A549 (cell line): ENCODE data around the gene TTC4. TPM values are rescaled to one million over a fixed set of nuclear protein-coding genes. Genes with fewer than 3 reads are reported as not detected.

ENCODE experiments used
- ATAC-seq, 2 experiments: fragments of 200-7000 bp in 1 of 2; fragments of >200 bp in 1 of 2; cut with Nextera tagmentation in 1 of 2; cut with Tn5 transposase in 1 of 2; 3 replicates each; pipeline versions ENCODE4 v1.8.0 to v1.9.1; 2018 to 2020; ENCODE audit warnings: mild to moderate bottlenecking in 1 of 2, moderate library complexity in 1 of 2
- CTCF ChIA-PET: fragments of 300-600 bp; sonication (Branson Sonifier 250); formaldehyde crosslinking; extraction: SDS; loops from one replicate; lab custom pipeline; 2021; ENCODE audit warnings: antibody characterized with exemption, inconsistent platforms; lab: Yijun Ruan, JAX
- POLR2A ChIA-PET: fragments of 350-600 bp; formaldehyde crosslinking; extraction: SDS; loops from one replicate; lab custom pipeline; 2021; ENCODE audit warnings: antibody characterized with exemption, inconsistent platforms; lab: Yijun Ruan, JAX
- DNase-seq, 2 experiments: peaks; one replicate each; pipeline versions ENCODE4 v3.0.0 to v3.0.0-alpha.2; 2011 to 2016; ENCODE audit warnings: low read depth in 1 of 2, low spot score in 1 of 2
- FAIRE-seq: peaks from 2 replicates; lab custom pipeline; 2011; peaks lifted over from hg19 to GRCh38; lab: Jason Lieb, UNC
- H3K27ac ChIP-seq, 2 experiments: fragments of >200 bp; sonication (Bioruptor Twin); formaldehyde crosslinking; 3 replicates each; pipeline ENCODE4 v1.5.1; 2016 to 2017
- H3K4me1 ChIP-seq: fragments of >200 bp; sonication (Bioruptor Twin); formaldehyde crosslinking; 3 replicates; pipeline ENCODE4 v1.6.1; 2016
- H3K4me2 ChIP-seq: fragments of >200 bp; sonication (Bioruptor Twin); formaldehyde crosslinking; 3 replicates; pipeline ENCODE4 v1.6.1; 2016
- H3K4me3 ChIP-seq: fragments of >200 bp; sonication (Bioruptor Twin); formaldehyde crosslinking; 3 replicates; pipeline ENCODE4 v1.5.1; 2016
- H3K9me3 ChIP-seq: fragments of >200 bp; sonication (Bioruptor Twin); formaldehyde crosslinking; 3 replicates; pipeline ENCODE4 v1.6.1; 2016
- BCL3 ChIP-seq: fragments of >200 bp; sonication (Bioruptor Twin); formaldehyde crosslinking; IDR thresholded peaks from 3 replicates; pipeline ENCODE4 v1.6.1; 2016
- CBX2 ChIP-seq: fragments of 200-600 bp; sonication (generic); IDR thresholded peaks from 2 replicates; pipeline ENCODE4 v1.6.1; 2016; ENCODE audit warnings: low read depth, mild to moderate bottlenecking, borderline replicate concordance
- CHD2 ChIP-seq: fragments of 150-350 bp; IDR thresholded peaks from 2 replicates; pipeline ENCODE4 v1.6.1; 2014; ENCODE audit warnings: low read length; ENCODE audit not compliant: partially characterized antibody
- CHD4 ChIP-seq: fragments of 200-600 bp; sonication (generic); IDR thresholded peaks from 2 replicates; pipeline ENCODE4 v1.6.1; 2016; ENCODE audit warnings: antibody characterized with exemption, mild to moderate bottlenecking, borderline replicate concordance
- CTCF ChIP-seq: fragments of >200 bp; sonication (Bioruptor Twin); formaldehyde crosslinking; IDR thresholded peaks from 3 replicates; pipeline ENCODE4 v1.5.1; 2016
- ESRRA ChIP-seq: fragments of 150-350 bp; IDR thresholded peaks from 2 replicates; pipeline ENCODE4 v1.6.1; 2014; ENCODE audit warnings: mild to moderate bottlenecking, low read length, borderline replicate concordance
- FOSB ChIP-seq: fragments of 250-450 bp; sonication (Bioruptor Pico); IDR thresholded peaks from 2 replicates; pipeline ENCODE4 v1.5.0; 2020; ENCODE audit warnings: mild to moderate bottlenecking, moderate library complexity
- HES2 ChIP-seq: fragments of >200 bp; sonication (Bioruptor Twin); formaldehyde crosslinking; IDR thresholded peaks from 2 replicates; pipeline ENCODE4 v1.6.1; 2016
- JUN ChIP-seq, 2 experiments: fragments of >200 bp; sonication (Bioruptor Twin); formaldehyde crosslinking; IDR thresholded peaks; 2 replicates in 1 of 2; 3 replicates in 1 of 2; pipeline ENCODE4 v1.6.1; 2016 to 2017
- JUNB ChIP-seq: fragments of >200 bp; sonication (Bioruptor Twin); formaldehyde crosslinking; IDR thresholded peaks from 2 replicates; pipeline ENCODE4 v1.6.1; 2016
- KDM1A ChIP-seq: fragments of 200-600 bp; sonication (generic); IDR thresholded peaks from 2 replicates; pipeline ENCODE4 v1.6.1; 2016; ENCODE audit warnings: low read depth, mild to moderate bottlenecking
- KDM5A ChIP-seq: fragments of 200-600 bp; sonication (generic); IDR thresholded peaks from 2 replicates; pipeline ENCODE4 v1.6.1; 2016; ENCODE audit warnings: antibody characterized with exemption, mild to moderate bottlenecking
- MAFK ChIP-seq: fragments of 450-650 bp; IDR thresholded peaks from 2 replicates; pipeline ENCODE4 v1.6.1; 2014; ENCODE audit not compliant: partially characterized antibody
- NFE2L2 ChIP-seq: fragments of 150-350 bp; conservative IDR thresholded peaks from 2 replicates; pipeline ENCODE4 v1.6.1; 2014; ENCODE audit warnings: low read length
- NPAS2 ChIP-seq: fragments of 250-450 bp; sonication (Bioruptor Pico); IDR thresholded peaks from 2 replicates; pipeline ENCODE4 v1.8.0; 2022; ENCODE audit warnings: mild to moderate bottlenecking, moderate library complexity, borderline replicate concordance
- PBX3 ChIP-seq: IDR thresholded peaks from 2 replicates; pipeline ENCODE4 v1.6.1; 2012
- PHF8 ChIP-seq: fragments of 200-600 bp; sonication (generic); IDR thresholded peaks from 2 replicates; pipeline ENCODE4 v1.6.1; 2016; ENCODE audit warnings: low read depth, mild to moderate bottlenecking, antibody characterized with exemption, moderate library complexity, borderline replicate concordance
- RAD21 ChIP-seq, 2 experiments: fragments of >200 bp in 1 of 2; sonication (Bioruptor Twin) in 1 of 2; formaldehyde crosslinking in 1 of 2; IDR thresholded peaks in 1 of 2; conservative IDR thresholded peaks in 1 of 2; 2 replicates in 1 of 2; 3 replicates in 1 of 2; pipeline ENCODE4 v1.6.1; 2012 to 2018; ENCODE audit warnings: inconsistent platforms in 1 of 2
- RARB ChIP-seq: fragments of 250-450 bp; sonication (Bioruptor Pico); IDR thresholded peaks from 2 replicates; pipeline ENCODE4 v1.8.0; 2021; ENCODE audit warnings: mild to moderate bottlenecking, moderate library complexity
- REST ChIP-seq: fragments of 200-600 bp; sonication (generic); IDR thresholded peaks from 2 replicates; pipeline ENCODE4 v1.6.1; 2016; ENCODE audit warnings: antibody characterized with exemption, mild to moderate bottlenecking, moderate library complexity
- RFX5 ChIP-seq: fragments of 450-650 bp; IDR thresholded peaks from 2 replicates; pipeline ENCODE4 v1.7.1; 2014; ENCODE audit warnings: antibody characterized with exemption, mild to moderate bottlenecking, moderate library complexity
- RNF2 ChIP-seq: fragments of 200-600 bp; sonication (generic); IDR thresholded peaks from 2 replicates; pipeline ENCODE4 v1.6.1; 2016; ENCODE audit warnings: low read depth, mild to moderate bottlenecking, antibody characterized with exemption, moderate library complexity, borderline replicate concordance
- SMC3 ChIP-seq: fragments of >200 bp; sonication (Bioruptor Twin); formaldehyde crosslinking; IDR thresholded peaks from 3 replicates; pipeline ENCODE4 v1.6.1; 2018; ENCODE audit warnings: inconsistent platforms
- ZC3H11A ChIP-seq: fragments of 450-650 bp; IDR thresholded peaks from 2 replicates; pipeline ENCODE4 v1.6.1; 2014; ENCODE audit warnings: antibody characterized with exemption, mild to moderate bottlenecking
- ZSCAN20 ChIP-seq: fragments of 250-450 bp; sonication (Bioruptor Pico); IDR thresholded peaks from 2 replicates; pipeline ENCODE4 v1.8.0; 2022; ENCODE audit warnings: mild to moderate bottlenecking, moderate library complexity
- WGBS: methylation state at CpG from one replicate; pipeline ENCODE4 v1.1.6; 2017; ENCODE audit errors: missing lambda C conversion rate; 5-methylcytosine and 5-hydroxymethylcytosine counted together
- polyA plus RNA-seq, 4 experiments: library from polyadenylated mRNA; depleted of rRNA in 3 of 4; stranded (reverse); fragments of >200 nt; fragmentation: RNase III in 1 of 4; extraction: RNeasy Plus Mini Kit Qiagen cat#74134 plus additional on column Dnase treatment in 1 of 4; gene quantifications; 2 replicates in 3 of 4; 3 replicates in 1 of 4; pipeline ENCODE4 v1.2.3, GENCODE V29; 2011 to 2017

The TTC4 gene
- polyA plus RNA-seq, 2 of the 4 experiments (the other 2 are of a cell fraction) = 20.4 to 27.1 TPM

GRCh38 chr1:54745274-54745673, 29.6 kb downstream of the TTC4 start:
- FAIRE-seq = no peak
- no peaks in the 10 kb centered on the region for H3K4me1 ChIP-seq
- no peak overlapping the region for H3K4me3 ChIP-seq
- 85% methylated on average over 4 of the region's 6 CpGs for WGBS
- TF ChIP-seq RARB (CRISPR knock-in tag) = no peak
- no peak for TF ChIP-seq PBX3
- no peak for TF ChIP-seq JUN (IDR thresholded peaks at IDR 0.05)
- no peak for TF ChIP-seq JUNB
- TF ChIP-seq ZSCAN20 = no peak
- TF ChIP-seq, all 56 proteins: peak for 0
- ChIA-PET CTCF (interaction anchor here (1.1 kb wide), 1 partner anchor 65 kb away, joined by 3 read pairs; no protein-coding TSS in a partner anchor), POLR2A (no interaction called here)
- H3K4me2 ChIP-seq = no peak overlapping the region
- no peak overlapping the region for H3K27ac ChIP-seq
- no peak for DNase-seq
- H3K9me3 ChIP-seq = no peaks in the 10 kb centered on the region
- no peak for ATAC-seq

- POLR2A ChIA-PET = no interaction called here
Measured at GRCh38 chr1:54745864-54746263, 30.2 kb downstream of the TTC4 start.

GRCh38 chr1:54748094-54748835, 32.6 kb downstream of the TTC4 start:
- no peaks in the 10 kb centered on the region for H3K9me3 ChIP-seq
- no peak overlapping the region for H3K4me2 ChIP-seq
- H3K27ac ChIP-seq = no peak overlapping the region
- no peaks in the 10 kb centered on the region for H3K4me1 ChIP-seq
- WGBS = 86% methylated on average over 6 of the region's 14 CpGs
- CTCF ChIA-PET = no interaction called here
- FAIRE-seq = no peak
- ATAC-seq = no peak
- H3K4me3 ChIP-seq = no peak overlapping the region
- no peak for DNase-seq
- POLR2A ChIA-PET = no interaction called here
- no peak for TF ChIP-seq NPAS2 (CRISPR knock-in tag)
- no peak for TF ChIP-seq FOSB (CRISPR knock-in tag)
- no peak for TF ChIP-seq CTCF
- TF ChIP-seq ZC3H11A = no peak
- TF ChIP-seq REST = no peak
- no peak for TF ChIP-seq KDM1A
- TF ChIP-seq ESRRA = no peak
- TF ChIP-seq RNF2 = no peak
- no peak for TF ChIP-seq BCL3
- no peak for TF ChIP-seq HES2
- no peak for TF ChIP-seq KDM5A
- TF ChIP-seq CHD4 = no peak

More at GRCh38 chr1:54745864-54746263, 30.2 kb downstream of the TTC4 start:
- no peak overlapping the region for H3K27ac ChIP-seq
- 92% methylated on average over 2 of the region's 4 CpGs for WGBS
- FAIRE-seq = no peak
- TF ChIP-seq NFE2L2 (no peak), RAD21 (conservative IDR thresholded peaks at IDR 0.05 in 1 of 2, IDR thresholded peaks at IDR 0.05 in 1 of 2) (no peak), CHD4 (no peak), BCL3 (no peak), KDM5A (no peak), RFX5 (no peak), SMC3 (no peak), MAFK (no peak), CHD2 (no peak), PHF8 (no peak), CBX2 (no peak)
- CTCF ChIA-PET = no interaction called here
- no peak for ATAC-seq
- no peak for DNase-seq
- H3K4me3 ChIP-seq = no peak overlapping the region
- no peaks in the 10 kb centered on the region for H3K9me3 ChIP-seq
- H3K4me2 ChIP-seq = no peak overlapping the region
- H3K4me1 ChIP-seq = no peaks in the 10 kb centered on the region
